Measurements from ENCODE around the gene GRID2IP. TPM values are rescaled to one million over a fixed set of nuclear protein-coding genes. Genes with fewer than 3 reads are reported as not detected.

Gene GRID2IP
- total and polyA plus RNA-seq, 2 of the 8 experiments (the other 6 are each of a cell fraction or from before 2014, with no cell fraction given), result 0.80 to 1.3 TPM

DNA sequence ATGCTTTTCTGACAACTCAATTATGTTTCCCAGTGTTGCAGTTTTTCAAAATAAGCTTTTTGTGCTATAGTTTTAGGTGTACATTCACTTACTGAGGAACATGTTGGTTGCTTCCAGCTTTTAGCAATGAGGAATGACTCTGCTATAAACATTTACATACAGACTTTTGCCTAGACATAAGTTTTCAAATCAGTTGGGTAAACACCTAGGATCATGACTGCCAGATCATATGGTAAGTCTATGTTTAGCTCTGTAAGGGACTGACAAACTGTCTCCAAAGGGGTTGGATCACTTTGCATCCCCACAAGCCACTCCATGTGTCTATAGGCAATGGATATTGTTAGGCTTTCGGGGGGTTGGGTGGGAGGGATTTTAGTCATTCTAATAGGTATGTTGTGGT lies 10.8 kb upstream of the GRID2IP start:
- Histone ChIP-seq H4K91ac (replicated peaks; ENCODE audit: insufficient read length, low read length) (no peak overlapping the region), H3K79me2 (ENCODE audit: control insufficient read depth in 1 of 2, insufficient read depth in 2 of 2, low read length in 2 of 2) (no peaks in the 10 kb centered on the region), H4K8ac (ENCODE audit: extremely low read depth, insufficient read depth, low read length) (no peak overlapping the region), H3K14ac (ENCODE audit: insufficient read length) (no peak overlapping the region), H4K20me1 (replicated peaks in 1 of 2; ENCODE audit: control insufficient read depth in 1 of 2, insufficient read depth in 2 of 2, low read length in 2 of 2) (no peaks in the 10 kb centered on the region), H3K36me3 (ENCODE audit: control insufficient read depth in 2 of 4, insufficient read depth in 4 of 4, low read length in 3 of 4) (no peaks in the 10 kb centered on the region), H3K27ac (ENCODE audit: low read depth, low read length) (no peak overlapping the region), H3K4me2 (ENCODE audit: insufficient read depth in 1 of 2, low read depth in 2 of 2, low read length in 2 of 2) (no peak overlapping the region), H3K4ac (replicated peaks; ENCODE audit: insufficient read length, low read depth, low read length) (no peak overlapping the region), H3K4me1 (replicated peaks in 1 of 4; ENCODE audit: control insufficient read depth in 3 of 4, insufficient read depth in 4 of 4, low read length in 3 of 4) (peaks cover 0 to 3% (median 1%) of the 10 kb centered on the region in 4 experiments; a peak in 3 of 7 replicates), H2BK15ac (ENCODE audit: low read length) (no peak overlapping the region), H3K79me1 (ENCODE audit: low read depth, low read length) (no peaks in the 10 kb centered on the region), H2BK120ac (replicated peaks; ENCODE audit: low read depth, low read length) (no peak overlapping the region), H2BK20ac (ENCODE audit: low read length) (no peak overlapping the region), H3K4me3 (ENCODE audit: extremely low read depth in 1 of 4, insufficient read depth in 2 of 4, low read depth in 3 of 4, low read length in 4 of 4) (no peak overlapping the region), H2AK5ac (ENCODE audit: low read depth, low read length) (no peak overlapping the region), H2BK12ac (ENCODE audit: low read depth, low read length) (no peak overlapping the region), H3K23ac (ENCODE audit: insufficient read length) (no peak overlapping the region), H3K9me3 (ENCODE audit: insufficient read depth in 2 of 2, low read depth in 1 of 2, low read length in 1 of 2) (no peaks in the 10 kb centered on the region), H3K27me3 (replicated peaks in 1 of 4; ENCODE audit: control insufficient read depth in 3 of 4, extremely low read depth in 1 of 4, insufficient read depth in 3 of 4, low read length in 3 of 4) (no peaks in the 10 kb centered on the region; a peak in 1 of 7 replicates), H3K23me2 (ENCODE audit: low read depth, low read length) (no peaks in the 10 kb centered on the region; the same call in 1 of the 2 replicates), H2AFZ (ENCODE audit: low read length) (no peak overlapping the region), H4K5ac (ENCODE audit: insufficient read length, low read depth, low read length) (no peak overlapping the region), H3K56ac (replicated peaks; ENCODE audit: insufficient read length, low read depth, low read length) (no peak overlapping the region), H3K18ac (ENCODE audit: extremely low read depth, low read length) (no peak overlapping the region), H2BK5ac (ENCODE audit: low read depth, low read length) (no peak overlapping the region), H3K9ac (replicated peaks in 1 of 4; ENCODE audit: extremely low read depth in 1 of 4, low read depth in 3 of 4, low read length in 3 of 4) (no peak overlapping the region)
- no peak for FAIRE-seq
- POLR2A ChIA-PET (ENCODE audit: partially characterized antibody), result no interaction called here
- no peak for DNase-seq (ENCODE audit: low read depth in 1 of 2, low spot score in 2 of 2)
- CTCF ChIA-PET (ENCODE audit: partially characterized antibody), result interaction anchor here (0.6 to 5.1 kb wide), 5 partner anchors 12 to 60 kb away, joined by 3 to 54 read pairs (median 3); no protein-coding TSS in a partner anchor
- 89% methylated on average over 1 of the region's 1 CpG; no CpG with 5 or more reads in 1 of the 2 experiments for WGBS, 2 experiments (ENCODE audit: extremely low coverage in 1 of 2, insufficient coverage in 1 of 2, insufficient read length in 1 of 2, insufficient replicate concordance in 2 of 2, low coverage in 1 of 2, low lambda C conversion rate in 2 of 2, missing lambda C conversion rate in 1 of 2)
- TF ChIP-seq KDM1A (IDR thresholded peaks at IDR 0.05; ENCODE audit: borderline replicate concordance, low read length) (no peak), SAP30 (IDR thresholded peaks at IDR 0.05; ENCODE audit: insufficient read depth, insufficient replicate concordance, low read length) (no peak), RXRA (IDR thresholded peaks at IDR 0.05; ENCODE audit: insufficient read depth, low read depth, low read length) (no peak), TBP (IDR thresholded peaks at IDR 0.05; ENCODE audit: low read depth, low read length) (no peak), JUN (IDR thresholded peaks at IDR 0.05; ENCODE audit: low read depth, low read length) (no peak), POU5F1 (IDR thresholded peaks at IDR 0.05; ENCODE audit: low read depth, low read length) (no peak), CHD2 (IDR thresholded peaks at IDR 0.05; ENCODE audit: low read length) (no peak), CEBPB (IDR thresholded peaks at IDR 0.05; ENCODE audit: low read depth, low read length) (no peak), SIRT6 (IDR thresholded peaks at IDR 0.05; ENCODE audit: low read length) (no peak), CBX8 (IDR thresholded peaks at IDR 0.05; ENCODE audit: borderline replicate concordance, low read depth, low read length) (no peak)
- TF ChIP-seq, protein P1, sequence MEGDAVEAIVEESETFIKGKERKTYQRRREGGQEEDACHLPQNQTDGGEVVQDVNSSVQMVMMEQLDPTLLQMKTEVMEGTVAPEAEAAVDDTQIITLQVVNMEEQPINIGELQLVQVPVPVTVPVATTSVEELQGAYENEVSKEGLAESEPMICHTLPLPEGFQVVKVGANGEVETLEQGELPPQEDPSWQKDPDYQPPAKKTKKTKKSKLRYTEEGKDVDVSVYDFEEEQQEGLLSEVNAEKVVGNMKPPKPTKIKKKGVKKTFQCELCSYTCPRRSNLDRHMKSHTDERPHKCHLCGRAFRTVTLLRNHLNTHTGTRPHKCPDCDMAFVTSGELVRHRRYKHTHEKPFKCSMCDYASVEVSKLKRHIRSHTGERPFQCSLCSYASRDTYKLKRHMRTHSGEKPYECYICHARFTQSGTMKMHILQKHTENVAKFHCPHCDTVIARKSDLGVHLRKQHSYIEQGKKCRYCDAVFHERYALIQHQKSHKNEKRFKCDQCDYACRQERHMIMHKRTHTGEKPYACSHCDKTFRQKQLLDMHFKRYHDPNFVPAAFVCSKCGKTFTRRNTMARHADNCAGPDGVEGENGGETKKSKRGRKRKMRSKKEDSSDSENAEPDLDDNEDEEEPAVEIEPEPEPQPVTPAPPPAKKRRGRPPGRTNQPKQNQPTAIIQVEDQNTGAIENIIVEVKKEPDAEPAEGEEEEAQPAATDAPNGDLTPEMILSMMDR (IDR thresholded peaks at IDR 0.05; ENCODE audit: control extremely low read depth in 1 of 3, insufficient read depth in 1 of 3, low read depth in 1 of 3, low read length in 3 of 3), result no peak
- TF ChIP-seq, protein P2, sequence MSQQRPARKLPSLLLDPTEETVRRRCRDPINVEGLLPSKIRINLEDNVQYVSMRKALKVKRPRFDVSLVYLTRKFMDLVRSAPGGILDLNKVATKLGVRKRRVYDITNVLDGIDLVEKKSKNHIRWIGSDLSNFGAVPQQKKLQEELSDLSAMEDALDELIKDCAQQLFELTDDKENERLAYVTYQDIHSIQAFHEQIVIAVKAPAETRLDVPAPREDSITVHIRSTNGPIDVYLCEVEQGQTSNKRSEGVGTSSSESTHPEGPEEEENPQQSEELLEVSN (IDR thresholded peaks at IDR 0.05), result no peak
